ENCODE measurements around the gene TBC1D17.

GRCh38 chr19:49852631-49853126 lies 24.8 kb upstream of the TBC1D17 start:
- TF ChIP-seq CTCF (IDR thresholded peaks at IDR 0.05; ENCODE audit: low read depth, low read length), result no peak
- no peak for TF ChIP-seq EZH2phosphoT487 (IDR thresholded peaks at IDR 0.05; ENCODE audit: low read depth)
